ENCODE data around the gene CYB561.

- TF ChIP-seq TAF1 (IDR thresholded peaks at IDR 0.05; ENCODE audit: borderline replicate concordance, insufficient read depth, low read length): no peak
- TF ChIP-seq REST (IDR thresholded peaks at IDR 0.05; ENCODE audit: insufficient read depth in 1 of 2, low read depth in 2 of 2, low read length in 2 of 2): no peak
- TF ChIP-seq POLR2AphosphoS5 (IDR thresholded peaks at IDR 0.05; ENCODE audit: low read depth, low read length): no peak
- no peak for TF ChIP-seq SIN3A (IDR thresholded peaks at IDR 0.05; ENCODE audit: borderline replicate concordance, insufficient read depth, low read length)
Measured at GRCh38 chr17:63494300-63494928, 48.3 kb upstream of the CYB561 start.
